T follicular helper cell (primary cell): ENCODE data around the gene MAPK8IP2.

ENCODE experiments used
- DNase-seq: peaks from one replicate; pipeline ENCODE4 v3.0.0-alpha.2; 2020; ENCODE audit warnings: low read depth

The MAPK8IP2 gene

GRCh38 chr22:50575426-50575941 lies 25.1 kb upstream of the MAPK8IP2 start:
- no peak for DNase-seq

GRCh38 chr22:50576070-50576469 lies 24.5 kb upstream of the MAPK8IP2 start:
- no peak for DNase-seq

- DNase-seq: no peak
Observed at GRCh38 chr22:50576806-50577696, 23.5 kb upstream of the MAPK8IP2 start.

GRCh38 chr22:50577697-50577986 lies 23.0 kb upstream of the MAPK8IP2 start:
- DNase-seq: no peak

GRCh38 chr22:50577987-50578775 lies 22.4 kb upstream of the MAPK8IP2 start, which contains the start of gene CPT1B:
Gene CPT1B (minus strand): TSS chr22:50578427. CDS start chr22:50577915, 512 bp downstream.
- DNase-seq: no peak

GRCh38 chr22:50578776-50579310 lies 21.8 kb upstream of the MAPK8IP2 start:
- DNase-seq: no peak

- no peak for DNase-seq
Observed at GRCh38 chr22:50579752-50580151, 20.8 kb upstream of the MAPK8IP2 start.

- DNase-seq: no peak
Observed at GRCh38 chr22:50581031-50581949, 19.3 kb upstream of the MAPK8IP2 start.

- no peak for DNase-seq
Observed at GRCh38 chr22:50581950-50582492, 18.6 kb upstream of the MAPK8IP2 start.

- DNase-seq: peak; percentile 97
Observed at GRCh38 chr22:50582493-50583293, 17.9 kb upstream of the MAPK8IP2 start, which contains the start of gene CHKB. Gene CHKB (minus strand): TSS chr22:50582849. CDS start chr22:50582781, 68 bp downstream.

- DNase-seq: no peak
Observed at GRCh38 chr22:50583294-50583861, 17.2 kb upstream of the MAPK8IP2 start.

GRCh38 chr22:50584106-50585096 lies 16.2 kb upstream of the MAPK8IP2 start:
- no peak for DNase-seq

GRCh38 chr22:50585238-50585637 lies 15.4 kb upstream of the MAPK8IP2 start:
- no peak for DNase-seq

- DNase-seq: no peak
Observed at GRCh38 chr22:50585781-50586180, 14.8 kb upstream of the MAPK8IP2 start.

GRCh38 chr22:50586416-50586815 lies 14.2 kb upstream of the MAPK8IP2 start:
- no peak for DNase-seq

GRCh38 chr22:50587407-50587806 lies 13.2 kb upstream of the MAPK8IP2 start:
- no peak for DNase-seq

GRCh38 chr22:50595189-50595588 lies 5.4 kb upstream of the MAPK8IP2 start:
- no peak for DNase-seq

- no peak for DNase-seq
Observed at GRCh38 chr22:50597097-50597496, 3.5 kb upstream of the MAPK8IP2 start.
